HEK293 (cell line): ENCODE measurements around the gene TAL1.

Experiments
- CTCF ChIA-PET: fragments of 350-600 bp; formaldehyde crosslinking; extraction: SDS; loops from one replicate; lab custom pipeline; 2021; ENCODE audit warnings: antibody characterized with exemption; lab: Yijun Ruan, JAX
- POLR2A ChIA-PET: fragments of 300-600 bp; formaldehyde crosslinking; extraction: SDS; loops from one replicate; lab custom pipeline; 2020; ENCODE audit warnings: antibody characterized with exemption, inconsistent platforms; lab: Yijun Ruan, JAX
- H3K27ac ChIP-seq: fragments of 200-500 bp; sonication (Bioruptor generic); 2 replicates; pipeline ENCODE4 v1.5.1; 2014; ENCODE audit warnings: low read depth, low read length, control low read depth, inconsistent platforms; ENCODE audit errors: extremely low read depth
- H3K36me3 ChIP-seq, 2 experiments: fragments of 200-500 bp in 1 of 2; sonication (Bioruptor generic) in 1 of 2; 1 replicate in 1 of 2; 2 replicates in 1 of 2; pipeline ENCODE4 v1.5.1; 2014 to 2017; ENCODE audit warnings: inconsistent platforms in 2 of 2, low read length in 2 of 2; ENCODE audit not compliant: control insufficient read depth in 2 of 2, insufficient read depth in 1 of 2
- H3K4me1 ChIP-seq: fragments of 200-500 bp; sonication (Bioruptor generic); 2 replicates; pipeline ENCODE4 v1.5.1; 2014; ENCODE audit warnings: mild to moderate bottlenecking, low read length, inconsistent platforms; ENCODE audit not compliant: control insufficient read depth, insufficient read depth
- H3K4me3 ChIP-seq: 2 replicates; pipeline ENCODE4 v1.5.1; 2011; ENCODE audit warnings: low read depth, mild to moderate bottlenecking, control low read depth, low read length, moderate library complexity
- H3K9me3 ChIP-seq: fragments of 200-500 bp; sonication (Bioruptor generic); 2 replicates; pipeline ENCODE4 v1.5.1; 2014; ENCODE audit warnings: low read depth, low read length, inconsistent platforms; ENCODE audit not compliant: control insufficient read depth, insufficient read depth
- EGR2 ChIP-seq: fragments of 450-650 bp; formaldehyde crosslinking; IDR thresholded peaks from 2 replicates; pipeline ENCODE4 v1.5.1; 2016; ENCODE audit warnings: low read depth, missing biosample characterization, missing genetic modification characterization
- GLI4 ChIP-seq: fragments of 450-650 bp; formaldehyde crosslinking; IDR thresholded peaks from 2 replicates; pipeline ENCODE4 v1.5.1; 2016; ENCODE audit warnings: missing biosample characterization, missing genetic modification characterization
- IKZF3 ChIP-seq: fragments of 450-650 bp; IDR thresholded peaks from 2 replicates; pipeline ENCODE4 v1.5.0; 2018; ENCODE audit warnings: missing biosample characterization, mild to moderate bottlenecking, missing genetic modification characterization, moderate library complexity
- KLF7 ChIP-seq: fragments of 450-650 bp; formaldehyde crosslinking; IDR thresholded peaks from 2 replicates; pipeline ENCODE4 v1.5.1; 2016; ENCODE audit warnings: missing biosample characterization, missing genetic modification characterization, borderline replicate concordance
- ZFP41 ChIP-seq: fragments of 450-650 bp; formaldehyde crosslinking; IDR thresholded peaks from 2 replicates; pipeline ENCODE4 v1.5.1; 2016; ENCODE audit warnings: missing biosample characterization, missing genetic modification characterization, borderline replicate concordance
- ZNF133 ChIP-seq: fragments of 450-650 bp; formaldehyde crosslinking; IDR thresholded peaks from 2 replicates; pipeline ENCODE4 v1.5.1; 2016; ENCODE audit warnings: missing biosample characterization, missing genetic modification characterization
- ZNF211 ChIP-seq: fragments of 450-650 bp; formaldehyde crosslinking; IDR thresholded peaks from 2 replicates; pipeline ENCODE4 v1.5.1; 2016; ENCODE audit warnings: low read depth, missing biosample characterization, missing genetic modification characterization
- ZNF221 ChIP-seq: fragments of 450-650 bp; formaldehyde crosslinking; IDR thresholded peaks from 2 replicates; pipeline ENCODE4 v1.5.1; 2017; ENCODE audit warnings: missing biosample characterization, missing genetic modification characterization, borderline replicate concordance
- ZNF239 ChIP-seq: fragments of 450-650 bp; formaldehyde crosslinking; IDR thresholded peaks from 2 replicates; pipeline ENCODE4 v1.5.1; 2016; ENCODE audit warnings: missing biosample characterization, missing genetic modification characterization
- ZNF521 ChIP-seq: fragments of 450-650 bp; formaldehyde crosslinking; IDR thresholded peaks from 2 replicates; pipeline ENCODE4 v1.5.1; 2017; ENCODE audit warnings: missing biosample characterization, mild to moderate bottlenecking, missing genetic modification characterization
- ZNF561 ChIP-seq: fragments of 450-650 bp; IDR thresholded peaks from 2 replicates; pipeline ENCODE4 v1.5.1; 2018; ENCODE audit warnings: missing biosample characterization, missing genetic modification characterization, borderline replicate concordance
- ZNF585B ChIP-seq: fragments of 450-650 bp; formaldehyde crosslinking; IDR thresholded peaks from 2 replicates; pipeline ENCODE4 v1.5.1; 2016; ENCODE audit warnings: missing biosample characterization, missing genetic modification characterization
- ZNF701 ChIP-seq: fragments of 450-650 bp; formaldehyde crosslinking; IDR thresholded peaks from 2 replicates; pipeline ENCODE4 v1.5.1; 2016; ENCODE audit warnings: missing biosample characterization, missing genetic modification characterization
- ZNF785 ChIP-seq: fragments of 450-650 bp; formaldehyde crosslinking; IDR thresholded peaks from 2 replicates; pipeline ENCODE4 v1.5.1; 2016; ENCODE audit warnings: missing biosample characterization, missing genetic modification characterization
- ZNF830 ChIP-seq: fragments of 450-650 bp; IDR thresholded peaks from 2 replicates; pipeline ENCODE4 v1.5.0; 2018; ENCODE audit warnings: missing biosample characterization, missing genetic modification characterization, low read depth, mild to moderate bottlenecking, moderate library complexity
- TF ChIP-seq, protein P1 (sequence below): fragments of 450-650 bp; formaldehyde crosslinking; IDR thresholded peaks from 2 replicates; pipeline ENCODE4 v1.5.1; 2017; ENCODE audit warnings: missing biosample characterization, missing genetic modification characterization
- TF ChIP-seq, protein P2 (sequence below): fragments of 450-650 bp; formaldehyde crosslinking; IDR thresholded peaks from 2 replicates; pipeline ENCODE4 v1.5.1; 2016; ENCODE audit warnings: missing biosample characterization, missing genetic modification characterization, low read depth
- TF ChIP-seq, protein P3 (sequence below): fragments of 450-650 bp; formaldehyde crosslinking; IDR thresholded peaks from 2 replicates; pipeline ENCODE4 v1.5.1; 2016; ENCODE audit warnings: missing biosample characterization, missing genetic modification characterization
- TF ChIP-seq, protein P4 (sequence below): fragments of 450-650 bp; formaldehyde crosslinking; IDR thresholded peaks from 2 replicates; pipeline ENCODE4 v1.5.1; 2016; ENCODE audit warnings: missing biosample characterization, missing genetic modification characterization
- TF ChIP-seq, protein P5 (sequence below): fragments of 450-650 bp; formaldehyde crosslinking; IDR thresholded peaks from 2 replicates; pipeline ENCODE4 v1.5.1; 2016; ENCODE audit warnings: missing biosample characterization, missing genetic modification characterization

Gene TAL1

GRCh38 chr1:47175227-47175934 lies 56.6 kb downstream of the TAL1 start (continued):
- TF ChIP-seq, protein P1, sequence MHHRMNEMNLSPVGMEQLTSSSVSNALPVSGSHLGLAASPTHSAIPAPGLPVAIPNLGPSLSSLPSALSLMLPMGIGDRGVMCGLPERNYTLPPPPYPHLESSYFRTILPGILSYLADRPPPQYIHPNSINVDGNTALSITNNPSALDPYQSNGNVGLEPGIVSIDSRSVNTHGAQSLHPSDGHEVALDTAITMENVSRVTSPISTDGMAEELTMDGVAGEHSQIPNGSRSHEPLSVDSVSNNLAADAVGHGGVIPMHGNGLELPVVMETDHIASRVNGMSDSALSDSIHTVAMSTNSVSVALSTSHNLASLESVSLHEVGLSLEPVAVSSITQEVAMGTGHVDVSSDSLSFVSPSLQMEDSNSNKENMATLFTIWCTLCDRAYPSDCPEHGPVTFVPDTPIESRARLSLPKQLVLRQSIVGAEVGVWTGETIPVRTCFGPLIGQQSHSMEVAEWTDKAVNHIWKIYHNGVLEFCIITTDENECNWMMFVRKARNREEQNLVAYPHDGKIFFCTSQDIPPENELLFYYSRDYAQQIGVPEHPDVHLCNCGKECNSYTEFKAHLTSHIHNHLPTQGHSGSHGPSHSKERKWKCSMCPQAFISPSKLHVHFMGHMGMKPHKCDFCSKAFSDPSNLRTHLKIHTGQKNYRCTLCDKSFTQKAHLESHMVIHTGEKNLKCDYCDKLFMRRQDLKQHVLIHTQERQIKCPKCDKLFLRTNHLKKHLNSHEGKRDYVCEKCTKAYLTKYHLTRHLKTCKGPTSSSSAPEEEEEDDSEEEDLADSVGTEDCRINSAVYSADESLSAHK (tag by site-specific recombination) = no peak

DNA sequence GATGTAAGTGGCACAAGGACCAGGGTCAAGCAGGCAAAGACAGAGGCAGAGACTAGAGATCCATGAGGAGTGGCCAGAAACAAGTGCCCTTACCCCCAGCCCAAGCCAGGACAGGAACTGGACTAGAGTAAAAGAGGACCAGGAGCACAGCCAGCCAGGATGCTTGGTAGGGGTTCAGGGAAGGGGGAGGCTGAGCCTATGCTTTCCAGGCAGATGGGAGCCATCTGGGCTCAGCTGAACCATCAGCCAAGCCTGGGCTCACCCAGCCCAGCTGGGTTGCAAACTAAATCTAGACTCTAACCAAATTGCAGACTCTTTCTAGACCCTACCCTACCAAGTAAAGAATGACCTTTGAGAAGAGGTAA lies 57.4 kb downstream of the TAL1 start:
- Histone ChIP-seq H3K36me3 (no peaks in the 10 kb centered on the region), H3K4me3 (no peak overlapping the region), H3K4me1 (no peaks in the 10 kb centered on the region), H3K9me3 (no peaks in the 10 kb centered on the region), H3K27ac (no peak overlapping the region)
- ChIA-PET CTCF (interaction anchor here (0.5 to 2.2 kb wide), 14 partner anchors 11 to 756 kb away, joined by 3 to 19 read pairs (median 4); no protein-coding TSS in a partner anchor), POLR2A (no interaction called here)
- no peak for TF ChIP-seq GLI4
- TF ChIP-seq, protein P2, sequence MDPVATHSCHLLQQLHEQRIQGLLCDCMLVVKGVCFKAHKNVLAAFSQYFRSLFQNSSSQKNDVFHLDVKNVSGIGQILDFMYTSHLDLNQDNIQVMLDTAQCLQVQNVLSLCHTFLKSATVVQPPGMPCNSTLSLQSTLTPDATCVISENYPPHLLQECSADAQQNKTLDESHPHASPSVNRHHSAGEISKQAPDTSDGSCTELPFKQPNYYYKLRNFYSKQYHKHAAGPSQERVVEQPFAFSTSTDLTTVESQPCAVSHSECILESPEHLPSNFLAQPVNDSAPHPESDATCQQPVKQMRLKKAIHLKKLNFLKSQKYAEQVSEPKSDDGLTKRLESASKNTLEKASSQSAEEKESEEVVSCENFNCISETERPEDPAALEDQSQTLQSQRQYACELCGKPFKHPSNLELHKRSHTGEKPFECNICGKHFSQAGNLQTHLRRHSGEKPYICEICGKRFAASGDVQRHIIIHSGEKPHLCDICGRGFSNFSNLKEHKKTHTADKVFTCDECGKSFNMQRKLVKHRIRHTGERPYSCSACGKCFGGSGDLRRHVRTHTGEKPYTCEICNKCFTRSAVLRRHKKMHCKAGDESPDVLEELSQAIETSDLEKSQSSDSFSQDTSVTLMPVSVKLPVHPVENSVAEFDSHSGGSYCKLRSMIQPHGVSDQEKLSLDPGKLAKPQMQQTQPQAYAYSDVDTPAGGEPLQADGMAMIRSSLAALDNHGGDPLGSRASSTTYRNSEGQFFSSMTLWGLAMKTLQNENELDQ (tag by site-specific recombination) = no peak
- no peak for TF ChIP-seq ZNF585B (tag by site-specific recombination)
- TF ChIP-seq ZNF785 (tag by site-specific recombination) = no peak
- no peak for TF ChIP-seq ZNF239 (tag by site-specific recombination)
- TF ChIP-seq KLF7 (tag by site-specific recombination) = no peak
- no peak for TF ChIP-seq ZNF211 (tag by site-specific recombination)
- TF ChIP-seq EGR2 (tag by site-specific recombination) = no peak
- TF ChIP-seq, protein P3, sequence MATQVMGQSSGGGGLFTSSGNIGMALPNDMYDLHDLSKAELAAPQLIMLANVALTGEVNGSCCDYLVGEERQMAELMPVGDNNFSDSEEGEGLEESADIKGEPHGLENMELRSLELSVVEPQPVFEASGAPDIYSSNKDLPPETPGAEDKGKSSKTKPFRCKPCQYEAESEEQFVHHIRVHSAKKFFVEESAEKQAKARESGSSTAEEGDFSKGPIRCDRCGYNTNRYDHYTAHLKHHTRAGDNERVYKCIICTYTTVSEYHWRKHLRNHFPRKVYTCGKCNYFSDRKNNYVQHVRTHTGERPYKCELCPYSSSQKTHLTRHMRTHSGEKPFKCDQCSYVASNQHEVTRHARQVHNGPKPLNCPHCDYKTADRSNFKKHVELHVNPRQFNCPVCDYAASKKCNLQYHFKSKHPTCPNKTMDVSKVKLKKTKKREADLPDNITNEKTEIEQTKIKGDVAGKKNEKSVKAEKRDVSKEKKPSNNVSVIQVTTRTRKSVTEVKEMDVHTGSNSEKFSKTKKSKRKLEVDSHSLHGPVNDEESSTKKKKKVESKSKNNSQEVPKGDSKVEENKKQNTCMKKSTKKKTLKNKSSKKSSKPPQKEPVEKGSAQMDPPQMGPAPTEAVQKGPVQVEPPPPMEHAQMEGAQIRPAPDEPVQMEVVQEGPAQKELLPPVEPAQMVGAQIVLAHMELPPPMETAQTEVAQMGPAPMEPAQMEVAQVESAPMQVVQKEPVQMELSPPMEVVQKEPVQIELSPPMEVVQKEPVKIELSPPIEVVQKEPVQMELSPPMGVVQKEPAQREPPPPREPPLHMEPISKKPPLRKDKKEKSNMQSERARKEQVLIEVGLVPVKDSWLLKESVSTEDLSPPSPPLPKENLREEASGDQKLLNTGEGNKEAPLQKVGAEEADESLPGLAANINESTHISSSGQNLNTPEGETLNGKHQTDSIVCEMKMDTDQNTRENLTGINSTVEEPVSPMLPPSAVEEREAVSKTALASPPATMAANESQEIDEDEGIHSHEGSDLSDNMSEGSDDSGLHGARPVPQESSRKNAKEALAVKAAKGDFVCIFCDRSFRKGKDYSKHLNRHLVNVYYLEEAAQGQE (tag by site-specific recombination) = no peak
- TF ChIP-seq ZNF830 (tag by site-specific recombination) = no peak
- no peak for TF ChIP-seq ZFP41 (tag by site-specific recombination)
- no peak for TF ChIP-seq ZNF701
- no peak for TF ChIP-seq ZNF221 (tag by site-specific recombination)

- Histone ChIP-seq H3K27ac (no peak overlapping the region), H3K4me1 (no peaks in the 10 kb centered on the region), H3K36me3 (no peaks in the 10 kb centered on the region), H3K4me3 (no peak overlapping the region), H3K9me3 (no peaks in the 10 kb centered on the region)
- ChIA-PET CTCF (interaction anchor here (0.6 to 1.2 kb wide), 6 partner anchors 9 to 542 kb away, joined by 3 to 5 read pairs (median 3); no protein-coding TSS in a partner anchor), POLR2A (no interaction called here)
- TF ChIP-seq, protein P4, sequence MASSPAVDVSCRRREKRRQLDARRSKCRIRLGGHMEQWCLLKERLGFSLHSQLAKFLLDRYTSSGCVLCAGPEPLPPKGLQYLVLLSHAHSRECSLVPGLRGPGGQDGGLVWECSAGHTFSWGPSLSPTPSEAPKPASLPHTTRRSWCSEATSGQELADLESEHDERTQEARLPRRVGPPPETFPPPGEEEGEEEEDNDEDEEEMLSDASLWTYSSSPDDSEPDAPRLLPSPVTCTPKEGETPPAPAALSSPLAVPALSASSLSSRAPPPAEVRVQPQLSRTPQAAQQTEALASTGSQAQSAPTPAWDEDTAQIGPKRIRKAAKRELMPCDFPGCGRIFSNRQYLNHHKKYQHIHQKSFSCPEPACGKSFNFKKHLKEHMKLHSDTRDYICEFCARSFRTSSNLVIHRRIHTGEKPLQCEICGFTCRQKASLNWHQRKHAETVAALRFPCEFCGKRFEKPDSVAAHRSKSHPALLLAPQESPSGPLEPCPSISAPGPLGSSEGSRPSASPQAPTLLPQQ = no peak
- no peak for TF ChIP-seq ZNF133 (tag by site-specific recombination)
- no peak for TF ChIP-seq ZNF561 (tag by site-specific recombination)
- no peak for TF ChIP-seq IKZF3 (tag by site-specific recombination)
- TF ChIP-seq, protein P5, sequence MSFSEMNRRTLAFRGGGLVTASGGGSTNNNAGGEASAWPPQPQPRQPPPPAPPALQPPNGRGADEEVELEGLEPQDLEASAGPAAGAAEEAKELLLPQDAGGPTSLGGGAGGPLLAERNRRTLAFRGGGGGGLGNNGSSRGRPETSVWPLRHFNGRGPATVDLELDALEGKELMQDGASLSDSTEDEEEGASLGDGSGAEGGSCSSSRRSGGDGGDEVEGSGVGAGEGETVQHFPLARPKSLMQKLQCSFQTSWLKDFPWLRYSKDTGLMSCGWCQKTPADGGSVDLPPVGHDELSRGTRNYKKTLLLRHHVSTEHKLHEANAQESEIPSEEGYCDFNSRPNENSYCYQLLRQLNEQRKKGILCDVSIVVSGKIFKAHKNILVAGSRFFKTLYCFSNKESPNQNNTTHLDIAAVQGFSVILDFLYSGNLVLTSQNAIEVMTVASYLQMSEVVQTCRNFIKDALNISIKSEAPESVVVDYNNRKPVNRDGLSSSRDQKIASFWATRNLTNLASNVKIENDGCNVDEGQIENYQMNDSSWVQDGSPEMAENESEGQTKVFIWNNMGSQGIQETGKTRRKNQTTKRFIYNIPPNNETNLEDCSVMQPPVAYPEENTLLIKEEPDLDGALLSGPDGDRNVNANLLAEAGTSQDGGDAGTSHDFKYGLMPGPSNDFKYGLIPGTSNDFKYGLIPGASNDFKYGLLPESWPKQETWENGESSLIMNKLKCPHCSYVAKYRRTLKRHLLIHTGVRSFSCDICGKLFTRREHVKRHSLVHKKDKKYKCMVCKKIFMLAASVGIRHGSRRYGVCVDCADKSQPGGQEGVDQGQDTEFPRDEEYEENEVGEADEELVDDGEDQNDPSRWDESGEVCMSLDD (tag by site-specific recombination) = no peak
- no peak for TF ChIP-seq ZNF521 (tag by site-specific recombination)
These were observed 59.2 kb downstream of the TAL1 start for GRCh38 chr1:47172782-47173181.
